GM04504 (cell line): ENCODE results near the gene ABHD12.

ENCODE experiments used
- DNase-seq: peaks from one replicate; pipeline ENCODE4 v3.0.0-alpha.2; 2012; ENCODE audit warnings: low read depth

Gene ABHD12

GRCh38 chr20:25256226-25256859 is 134.3 kb downstream of the ABHD12 start:
- no peak for DNase-seq

GRCh38 chr20:25254986-25255680 is 135.5 kb downstream of the ABHD12 start:
- no peak for DNase-seq

- DNase-seq, result no peak
Observed at GRCh38 chr20:25254571-25254970, 136.1 kb downstream of the ABHD12 start.

- DNase-seq, result no peak
Observed at GRCh38 chr20:25253606-25254275, 136.9 kb downstream of the ABHD12 start.

DNA sequence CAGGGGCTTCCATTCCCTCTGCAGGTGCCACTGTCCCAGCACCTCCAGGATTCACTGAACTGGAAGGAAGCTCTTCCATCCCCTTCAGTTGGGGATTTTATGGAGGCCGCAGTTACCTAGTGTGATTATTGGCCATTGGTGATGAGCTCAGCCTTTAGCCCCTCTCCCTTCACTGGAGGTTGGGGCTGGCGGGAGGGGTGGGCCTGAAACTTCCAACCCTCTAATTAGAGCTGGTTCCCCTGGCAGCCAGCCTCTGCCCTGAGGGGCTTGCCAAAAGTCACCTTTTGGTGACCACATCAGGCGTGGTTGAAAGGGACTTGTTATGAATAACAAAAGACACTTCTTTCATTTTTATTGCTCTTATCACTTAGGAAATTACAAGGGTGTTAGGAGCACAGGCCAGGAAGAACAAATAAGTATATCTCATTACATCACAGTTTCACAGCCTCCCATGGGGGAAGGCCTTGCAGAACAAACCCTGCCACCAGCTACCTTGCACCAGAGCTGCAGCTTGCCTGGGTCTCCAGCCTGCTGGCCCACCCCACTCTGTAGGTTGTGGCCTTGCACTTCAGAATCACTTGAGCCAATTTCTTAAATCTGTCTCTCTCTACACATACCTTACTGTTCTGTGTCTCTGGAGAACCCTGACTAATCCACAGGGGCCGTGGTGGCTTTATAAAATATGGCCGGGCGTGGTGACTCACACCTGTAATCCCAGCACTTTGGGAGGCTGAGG is 137.8 kb downstream of the ABHD12 start:
- DNase-seq, result no peak

DNA sequence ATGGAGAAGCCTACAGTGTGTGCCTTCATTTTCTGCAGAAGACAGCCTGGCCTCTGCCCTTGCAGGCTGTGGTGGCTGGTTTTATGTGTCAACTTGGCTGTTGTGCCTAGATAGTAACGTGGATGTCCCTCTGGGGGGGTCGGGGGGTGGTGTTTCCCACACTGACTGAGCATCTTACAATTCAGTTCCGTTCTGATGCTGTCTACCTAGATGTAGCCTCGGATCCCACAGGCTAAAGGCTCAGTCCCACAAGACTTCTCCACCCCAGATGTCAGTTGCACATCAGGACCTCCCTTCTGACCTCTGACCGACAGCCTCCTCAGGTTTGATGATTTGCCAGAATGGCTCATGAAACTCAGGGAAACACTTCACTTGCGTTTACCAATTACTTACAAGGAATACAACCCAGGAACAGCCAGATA is 138.4 kb downstream of the ABHD12 start:
- no peak for DNase-seq

- no peak for DNase-seq
Observed at GRCh38 chr20:25251558-25251957, 139.1 kb downstream of the ABHD12 start.

DNA sequence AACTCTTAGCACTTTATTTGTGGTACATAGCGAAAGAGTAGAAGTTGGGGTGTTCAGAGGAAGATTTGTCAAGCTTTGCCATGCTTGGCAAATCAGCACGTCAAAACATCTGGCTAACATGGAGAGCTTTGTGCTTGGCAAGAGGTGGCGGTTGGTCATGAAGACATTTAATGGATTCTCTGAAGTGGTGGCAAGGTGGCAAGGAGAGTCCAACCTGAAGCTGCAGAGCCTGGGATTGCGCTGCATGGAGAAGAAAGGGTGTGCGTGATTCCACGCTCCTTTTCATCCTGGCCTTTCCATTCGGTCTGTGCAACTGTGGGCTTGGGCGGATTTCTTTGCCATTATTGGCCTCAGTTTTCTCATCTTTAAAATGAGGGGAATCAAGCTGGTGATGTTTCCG is 139.6 kb downstream of the ABHD12 start:
- no peak for DNase-seq

DNA sequence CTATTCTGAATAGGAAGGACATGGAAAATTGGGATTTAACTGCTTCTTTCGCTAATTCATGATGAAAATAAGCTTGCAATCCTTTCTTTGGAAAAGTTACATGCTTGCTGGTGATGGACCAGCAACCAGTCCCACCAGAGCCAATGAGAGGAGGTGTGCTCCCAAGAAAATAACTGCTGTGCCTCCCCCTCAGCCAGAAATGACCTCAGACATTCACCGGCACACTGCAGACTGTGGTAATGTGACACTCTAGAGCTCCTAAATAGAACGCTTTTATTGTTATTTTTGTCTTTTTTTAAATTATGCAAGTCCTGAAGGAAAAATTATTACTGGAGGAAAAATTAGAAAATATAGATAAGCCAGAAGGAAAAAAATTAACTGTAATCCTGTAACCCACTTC is 140.1 kb downstream of the ABHD12 start:
- no peak for DNase-seq
